ENCODE data around the gene PRR7. TPM values are rescaled to one million over a fixed set of nuclear protein-coding genes. Genes with fewer than 3 reads are reported as not detected.

PRR7 gene
- total RNA-seq, 1 experiment from 2014 or later = 4.7 TPM

DNA sequence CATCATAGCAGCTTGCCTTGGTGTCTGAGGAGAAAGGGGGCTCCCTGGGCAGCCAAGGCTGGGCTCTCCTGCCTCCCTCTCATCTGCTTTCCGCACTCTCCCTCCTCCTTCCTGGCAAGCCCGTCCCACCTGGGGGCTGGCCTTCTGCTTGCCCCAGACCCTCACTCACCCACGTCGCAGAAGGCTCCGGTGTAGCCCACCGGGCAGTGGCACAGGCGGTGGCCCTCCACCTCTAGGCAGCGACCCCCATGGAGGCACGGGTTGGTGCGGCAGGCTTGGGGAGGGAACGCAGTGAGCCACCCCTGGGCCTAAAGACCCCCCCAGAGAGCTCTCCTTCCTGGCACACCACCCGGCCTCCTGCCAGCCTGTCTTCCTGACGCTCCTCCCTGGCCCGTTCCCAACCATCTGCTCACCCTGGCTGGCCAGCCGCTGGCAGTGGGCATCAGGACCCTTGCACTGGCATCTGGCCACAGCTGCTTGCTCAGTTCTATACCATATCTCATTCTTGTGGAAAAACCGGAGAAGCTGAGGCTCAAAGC is 41.9 kb upstream of the PRR7 start:
- TF ChIP-seq, protein P1, sequence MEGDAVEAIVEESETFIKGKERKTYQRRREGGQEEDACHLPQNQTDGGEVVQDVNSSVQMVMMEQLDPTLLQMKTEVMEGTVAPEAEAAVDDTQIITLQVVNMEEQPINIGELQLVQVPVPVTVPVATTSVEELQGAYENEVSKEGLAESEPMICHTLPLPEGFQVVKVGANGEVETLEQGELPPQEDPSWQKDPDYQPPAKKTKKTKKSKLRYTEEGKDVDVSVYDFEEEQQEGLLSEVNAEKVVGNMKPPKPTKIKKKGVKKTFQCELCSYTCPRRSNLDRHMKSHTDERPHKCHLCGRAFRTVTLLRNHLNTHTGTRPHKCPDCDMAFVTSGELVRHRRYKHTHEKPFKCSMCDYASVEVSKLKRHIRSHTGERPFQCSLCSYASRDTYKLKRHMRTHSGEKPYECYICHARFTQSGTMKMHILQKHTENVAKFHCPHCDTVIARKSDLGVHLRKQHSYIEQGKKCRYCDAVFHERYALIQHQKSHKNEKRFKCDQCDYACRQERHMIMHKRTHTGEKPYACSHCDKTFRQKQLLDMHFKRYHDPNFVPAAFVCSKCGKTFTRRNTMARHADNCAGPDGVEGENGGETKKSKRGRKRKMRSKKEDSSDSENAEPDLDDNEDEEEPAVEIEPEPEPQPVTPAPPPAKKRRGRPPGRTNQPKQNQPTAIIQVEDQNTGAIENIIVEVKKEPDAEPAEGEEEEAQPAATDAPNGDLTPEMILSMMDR (IDR thresholded peaks at IDR 0.05; ENCODE audit: insufficient read depth in 1 of 2, low read depth in 1 of 2, low read length in 1 of 2, severe bottlenecking in 1 of 2, unreplicated experiment in 1 of 2) = no peak
- no peak for DNase-seq
- BruUV-seq (replicated peaks) = no TSS peak
- Mint-ChIP-seq H3K27ac (ENCODE audit: unreplicated experiment) (peak overlapping the region; percentile 59), H3K9me3 (ENCODE audit: unreplicated experiment) (no peaks in the 10 kb centered on the region), H3K36me3 (ENCODE audit: insufficient read depth, unreplicated experiment) (peaks cover 9% of the 10 kb centered on the region), H3K27me3 (ENCODE audit: insufficient read depth, unreplicated experiment) (no peaks in the 10 kb centered on the region), H3K4me3 (ENCODE audit: unreplicated experiment) (peak overlapping the region; percentile 93), H3K4me1 (ENCODE audit: low read depth, unreplicated experiment) (peaks cover 6% of the 10 kb centered on the region)
- CTCF ChIA-PET = interaction anchor here (0.5 to 5.1 kb wide), 24 partner anchors 10 to 203 kb away, joined by 3 to 148 read pairs (median 9); partner anchors contain the start of genes DBN1, GRK6, PDLIM7 and PRR7
- no peaks in the 10 kb centered on the region for H3K9me3 ChIP-seq
- peaks cover 6% of the 10 kb centered on the region for H3K4me1 ChIP-seq
- H3K27me3 ChIP-seq (replicated peaks; ENCODE audit: control insufficient read depth, insufficient read depth, low read length) = no peaks in the 10 kb centered on the region
- POLR2A ChIA-PET = interaction anchor here (0.5 to 3.6 kb wide), 7 partner anchors 15 to 144 kb away, joined by 3 to 32 read pairs (median 4); partner anchors contain the start of gene GRK6
- H3K36me3 ChIP-seq (ENCODE audit: control insufficient read depth, insufficient read depth, low read length) = no peaks in the 10 kb centered on the region
- intact Hi-C loops (cut with micrococcal nuclease; ENCODE audit: unreplicated experiment) = loop anchor here (1.0 to 2.0 kb wide), 5 partner anchors 22 to 97 kb away; partner anchors contain the start of genes GRK6 and PRR7
- H3K4me3 ChIP-seq (ENCODE audit: low read depth, low read length) = peak overlapping the region; percentile 88

DNA sequence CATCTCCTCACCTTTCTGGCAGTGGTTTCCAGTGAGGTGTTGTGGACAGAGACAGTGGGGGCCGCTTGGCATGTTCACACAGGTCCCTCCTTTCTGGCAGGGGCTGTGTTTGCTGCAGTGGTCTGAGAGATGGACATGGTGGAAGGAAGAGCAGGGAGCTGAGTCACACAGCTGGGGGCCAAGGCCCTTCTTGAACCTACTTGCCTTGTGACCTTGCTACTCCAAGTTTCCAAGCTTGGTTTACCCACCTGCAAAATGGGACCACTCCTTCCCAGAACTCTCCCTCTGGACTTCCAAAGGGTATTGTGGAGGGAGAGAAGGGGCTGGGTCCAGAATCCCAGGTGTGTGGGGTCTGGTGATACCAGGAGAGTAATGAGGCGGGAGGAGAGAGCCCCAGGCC is 41.3 kb upstream of the PRR7 start:
- intact Hi-C loops (cut with micrococcal nuclease; ENCODE audit: unreplicated experiment) = loop anchor here (2.0 kb wide), 1 partner anchor 41 kb away; the partner anchor contains the start of gene PRR7
- no TSS peak for BruUV-seq (replicated peaks)
- no peaks in the 10 kb centered on the region for H3K9me3 Mint-ChIP-seq (ENCODE audit: unreplicated experiment)
- Histone ChIP-seq H3K36me3 (ENCODE audit: control insufficient read depth, insufficient read depth, low read length) (no peaks in the 10 kb centered on the region), H3K4me1 (peaks cover 6% of the 10 kb centered on the region), H3K4me3 (ENCODE audit: low read depth, low read length) (no peak overlapping the region), H3K9me3 (no peaks in the 10 kb centered on the region), H3K27me3 (replicated peaks; ENCODE audit: control insufficient read depth, insufficient read depth, low read length) (no peaks in the 10 kb centered on the region)
- no peaks in the 10 kb centered on the region for H3K27me3 Mint-ChIP-seq (ENCODE audit: insufficient read depth, unreplicated experiment)
- no peak for DNase-seq
- H3K36me3 Mint-ChIP-seq (ENCODE audit: insufficient read depth, unreplicated experiment) = peaks cover 10% of the 10 kb centered on the region
- no peak overlapping the region for H3K27ac Mint-ChIP-seq (ENCODE audit: unreplicated experiment)
- peaks cover 6% of the 10 kb centered on the region for H3K4me1 Mint-ChIP-seq (ENCODE audit: low read depth, unreplicated experiment)
- CTCF ChIA-PET = interaction anchor here (0.9 to 5.1 kb wide), 9 partner anchors 9 to 96 kb away, joined by 3 to 148 read pairs (median 47); partner anchors contain the start of genes GRK6 and PRR7
- TF ChIP-seq, protein P1 (IDR thresholded peaks at IDR 0.05; ENCODE audit: insufficient read depth in 1 of 2, low read depth in 1 of 2, low read length in 1 of 2, severe bottlenecking in 1 of 2, unreplicated experiment in 1 of 2) = no peak
- peak overlapping the region; percentile 93 for H3K4me3 Mint-ChIP-seq (ENCODE audit: unreplicated experiment)
- POLR2A ChIA-PET = no interaction called here

GRCh38 chr5:177405805-177406204 is 40.8 kb upstream of the PRR7 start:
- Histone ChIP-seq H3K9me3 (no peaks in the 10 kb centered on the region), H3K4me3 (ENCODE audit: low read depth, low read length) (no peak overlapping the region), H3K4me1 (peaks cover 6% of the 10 kb centered on the region), H3K27me3 (replicated peaks; ENCODE audit: control insufficient read depth, insufficient read depth, low read length) (no peaks in the 10 kb centered on the region), H3K36me3 (ENCODE audit: control insufficient read depth, insufficient read depth, low read length) (no peaks in the 10 kb centered on the region)
- Mint-ChIP-seq H3K27me3 (ENCODE audit: insufficient read depth, unreplicated experiment) (no peaks in the 10 kb centered on the region), H3K9me3 (ENCODE audit: unreplicated experiment) (no peaks in the 10 kb centered on the region), H3K4me3 (ENCODE audit: unreplicated experiment) (no peak overlapping the region), H3K27ac (ENCODE audit: unreplicated experiment) (no peak overlapping the region), H3K4me1 (ENCODE audit: low read depth, unreplicated experiment) (peaks cover 6% of the 10 kb centered on the region), H3K36me3 (ENCODE audit: insufficient read depth, unreplicated experiment) (peaks cover 10% of the 10 kb centered on the region)
- CTCF ChIA-PET = interaction anchor here (0.6 to 5.1 kb wide), 3 partner anchors 21 to 98 kb away, joined by 4 to 110 read pairs (median 47); partner anchors contain the start of gene GRK6
- TF ChIP-seq, protein P1 (IDR thresholded peaks at IDR 0.05; ENCODE audit: insufficient read depth in 1 of 2, low read depth in 1 of 2, low read length in 1 of 2, severe bottlenecking in 1 of 2, unreplicated experiment in 1 of 2) = no peak
- intact Hi-C loops (cut with micrococcal nuclease; ENCODE audit: unreplicated experiment) = loop anchor here (2.0 kb wide), 1 partner anchor 41 kb away; the partner anchor contains the start of gene PRR7
- POLR2A ChIA-PET = no interaction called here
- DNase-seq = no peak
- no TSS peak for BruUV-seq (replicated peaks)
